Measurements from ENCODE around the gene FNBP1L.
"Not testable (repeated sequence)": the region's sequence is repeated elsewhere in the genome, so short reads cannot be mapped to it uniquely, and the experiment has no call there.

The FNBP1L gene

DNA sequence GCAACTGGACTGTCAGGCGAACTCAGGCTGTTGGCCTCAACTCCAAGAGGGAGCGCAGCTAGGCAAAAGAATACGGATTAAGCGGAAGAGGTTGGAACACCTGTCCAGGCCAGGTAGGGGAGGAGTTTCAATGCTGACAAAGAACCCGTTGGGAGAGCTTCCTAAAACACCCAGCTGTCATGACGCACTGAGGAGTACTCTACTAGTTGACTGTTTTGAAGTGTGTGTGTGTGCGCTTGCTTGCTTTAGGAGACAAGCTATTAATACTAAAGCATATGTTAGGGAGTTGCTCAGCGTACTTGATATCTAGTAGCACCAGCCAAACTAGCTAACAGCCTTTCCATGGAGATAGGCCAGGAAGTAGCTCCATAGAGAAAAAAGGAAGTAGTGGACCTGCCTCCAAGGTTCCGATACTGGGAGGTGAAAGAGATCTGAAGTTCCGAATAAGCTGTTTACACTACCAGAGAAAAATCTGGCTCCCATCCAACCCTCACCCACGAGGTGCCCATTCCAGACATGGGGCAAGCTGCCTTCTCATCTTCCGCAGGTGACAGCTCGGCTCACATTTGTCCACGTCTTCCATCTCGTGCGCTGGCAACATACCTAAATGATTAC, 974 bp upstream of the FNBP1L start:
- DNase-seq: no peak

DNA sequence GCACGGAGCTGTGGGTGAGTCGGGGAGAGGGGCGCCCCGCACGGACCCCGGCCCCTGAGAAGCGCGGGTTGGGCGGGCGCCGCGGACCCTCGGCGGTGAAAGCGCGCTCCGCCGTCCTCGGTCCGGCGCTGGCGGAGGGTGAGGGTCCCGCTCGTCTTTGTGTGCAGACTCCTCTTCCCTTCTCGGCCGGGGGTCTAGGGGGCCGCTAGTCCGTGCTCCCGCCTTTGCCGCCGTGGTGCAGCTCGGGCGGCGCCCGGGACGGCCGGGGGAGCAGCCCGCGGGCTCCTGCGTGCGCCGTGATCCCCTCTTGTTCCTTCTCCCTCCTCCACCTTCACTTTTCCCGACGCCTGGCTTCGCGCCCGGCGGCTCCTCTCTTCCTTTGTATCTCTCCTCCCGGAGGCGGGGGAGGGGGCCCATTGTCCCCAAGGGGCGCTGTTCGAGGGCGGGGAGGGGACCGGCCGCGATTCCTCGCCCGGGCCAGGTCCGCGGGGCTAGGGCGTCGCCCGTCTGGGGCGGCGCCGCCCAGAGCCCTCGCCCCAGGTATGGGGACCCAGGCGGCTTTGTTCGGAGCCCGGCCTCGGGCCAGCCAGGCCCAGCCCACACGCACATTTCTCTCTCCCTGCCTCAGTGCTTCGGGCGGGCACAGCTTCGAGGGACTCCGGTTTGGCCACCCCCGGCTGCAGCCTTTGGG, 519 bp downstream of the FNBP1L start:
- peak; percentile 63 for DNase-seq

DNA sequence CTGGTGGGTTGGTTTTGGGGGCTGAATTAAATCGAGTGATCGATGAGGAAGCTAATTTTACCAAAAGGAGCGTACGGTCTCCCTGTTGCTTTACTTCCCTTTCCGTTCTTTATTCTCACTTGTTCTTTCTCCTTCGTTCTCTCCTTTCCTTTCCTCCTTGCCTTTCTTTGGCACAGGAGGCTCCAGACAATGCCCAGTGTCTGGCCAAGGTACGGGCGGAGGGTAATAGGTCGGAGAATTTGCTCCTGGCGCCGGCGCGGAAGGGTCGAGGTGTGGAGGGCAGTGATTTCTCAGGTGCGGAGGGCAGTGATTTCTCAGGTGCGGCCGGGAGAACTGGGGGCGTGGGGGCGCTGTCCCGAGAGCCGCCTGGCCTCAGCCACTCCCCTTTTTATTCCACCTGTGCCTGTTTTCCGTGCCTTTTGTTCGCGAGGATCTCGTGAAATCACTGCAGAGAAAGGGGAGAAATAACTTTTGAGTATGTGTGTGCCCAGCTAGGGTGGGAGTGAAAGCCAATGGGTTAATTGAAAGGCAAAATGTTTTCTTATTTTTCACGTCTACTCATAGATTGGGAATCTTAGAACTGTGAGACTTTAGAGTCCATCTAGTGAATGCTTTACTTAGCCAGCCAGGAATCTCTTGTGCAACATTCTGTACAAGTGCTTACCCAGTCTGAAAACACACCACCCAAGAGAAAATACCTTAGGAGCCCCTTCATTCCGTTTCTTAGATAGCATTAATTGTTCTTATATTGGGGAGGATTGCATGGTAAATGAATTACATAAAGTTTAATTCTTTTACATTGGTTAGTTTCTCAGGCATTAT, 1.3 kb downstream of the FNBP1L start:
- no peak for DNase-seq

DNA sequence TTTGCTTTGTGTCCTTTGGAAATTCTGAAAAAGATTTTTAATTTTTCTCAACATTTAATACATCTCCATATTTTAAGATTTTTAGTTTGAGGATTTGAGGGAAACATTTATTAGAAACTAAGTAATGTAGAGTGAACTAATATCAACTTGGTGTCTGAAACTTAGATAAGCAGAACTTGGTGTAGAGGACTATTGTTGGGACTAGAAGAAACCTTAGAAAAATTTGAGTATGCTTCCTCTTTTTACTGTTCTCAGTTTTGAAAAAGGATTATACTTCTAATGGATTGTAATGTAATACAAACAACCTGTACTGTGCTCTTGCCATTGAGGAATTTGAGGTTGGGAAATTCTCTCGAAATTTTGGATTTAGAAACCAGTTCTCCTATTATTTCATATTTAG, 2.4 kb downstream of the FNBP1L start:
- DNase-seq: no peak

DNA sequence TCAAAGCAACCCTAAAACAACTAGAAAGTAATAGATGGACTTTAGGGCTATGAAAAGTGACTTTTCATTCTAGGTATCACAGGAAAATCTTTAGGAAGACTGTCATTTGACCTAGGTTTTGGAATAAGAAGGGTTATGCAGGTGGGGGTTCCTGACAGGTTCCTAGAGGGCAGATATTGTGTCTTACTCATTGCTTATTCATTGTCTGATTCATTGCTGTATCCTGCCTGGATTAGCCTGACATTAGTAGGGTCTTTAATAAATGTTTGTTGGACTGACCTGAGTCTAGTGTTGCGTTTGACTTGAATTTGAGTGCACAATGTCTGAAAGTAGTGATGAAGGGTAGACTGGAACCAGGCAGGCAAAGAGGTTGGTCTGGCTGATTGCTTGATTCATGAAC, 6.0 kb downstream of the FNBP1L start:
- DNase-seq: no peak

DNA sequence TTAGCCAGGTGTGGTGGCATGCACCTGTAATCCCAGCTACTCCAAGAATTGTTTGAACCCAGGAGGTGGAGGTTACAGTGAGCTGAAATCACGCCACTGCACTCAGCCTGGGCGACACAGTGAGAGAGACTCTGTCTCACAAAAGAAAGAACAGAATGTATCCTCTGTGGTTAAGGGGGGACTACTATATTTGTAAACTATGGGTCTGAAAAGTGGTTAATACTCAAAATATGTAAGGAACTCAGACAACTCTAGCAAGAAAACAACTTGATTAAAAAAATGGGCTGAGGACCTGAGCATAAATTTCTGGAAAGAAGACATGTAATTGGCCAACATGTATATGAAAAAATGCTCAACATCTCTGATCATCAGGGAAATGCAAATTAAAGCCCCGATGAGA, 11.2 kb downstream of the FNBP1L start:
- DNase-seq: no peak

DNA sequence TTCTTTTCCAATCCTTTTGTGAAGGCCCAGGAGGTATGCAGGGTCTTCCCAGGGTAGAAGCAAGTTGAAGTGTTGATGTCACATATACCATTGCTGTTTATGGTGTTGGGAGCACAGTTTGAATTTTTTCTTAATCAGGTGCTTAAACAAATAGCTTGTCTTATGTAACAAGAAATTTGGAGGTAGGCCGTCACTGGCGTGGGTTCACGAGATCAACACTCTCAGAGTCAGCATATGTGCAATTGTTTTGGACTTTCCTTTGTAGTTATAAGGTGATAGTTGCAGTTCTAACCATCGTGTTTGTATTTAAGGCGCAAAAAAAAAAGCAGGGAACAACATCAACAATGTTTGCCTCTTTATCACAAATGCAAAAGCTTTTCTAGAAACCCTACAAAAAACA, 13.3 kb downstream of the FNBP1L start:
- no peak for DNase-seq

DNA sequence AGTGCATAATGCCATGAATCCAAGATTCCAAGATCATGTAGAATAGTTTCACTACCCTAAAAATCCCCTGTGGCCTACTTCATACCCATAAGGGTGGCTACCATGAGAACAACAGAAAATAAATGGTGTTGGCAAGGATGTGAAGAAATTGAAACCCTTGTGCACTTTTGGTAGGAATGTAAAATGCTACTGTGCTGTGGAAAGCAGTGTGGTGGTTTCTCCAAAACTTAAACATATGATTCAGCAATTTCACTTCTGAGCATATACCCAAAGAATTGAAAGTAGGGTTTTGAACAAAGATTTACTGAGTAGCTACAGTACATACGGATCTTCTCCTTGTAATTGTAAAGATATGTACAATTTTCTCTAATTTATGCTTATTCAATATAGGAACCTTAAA, 16.0 kb downstream of the FNBP1L start:
- no peak for DNase-seq

DNA sequence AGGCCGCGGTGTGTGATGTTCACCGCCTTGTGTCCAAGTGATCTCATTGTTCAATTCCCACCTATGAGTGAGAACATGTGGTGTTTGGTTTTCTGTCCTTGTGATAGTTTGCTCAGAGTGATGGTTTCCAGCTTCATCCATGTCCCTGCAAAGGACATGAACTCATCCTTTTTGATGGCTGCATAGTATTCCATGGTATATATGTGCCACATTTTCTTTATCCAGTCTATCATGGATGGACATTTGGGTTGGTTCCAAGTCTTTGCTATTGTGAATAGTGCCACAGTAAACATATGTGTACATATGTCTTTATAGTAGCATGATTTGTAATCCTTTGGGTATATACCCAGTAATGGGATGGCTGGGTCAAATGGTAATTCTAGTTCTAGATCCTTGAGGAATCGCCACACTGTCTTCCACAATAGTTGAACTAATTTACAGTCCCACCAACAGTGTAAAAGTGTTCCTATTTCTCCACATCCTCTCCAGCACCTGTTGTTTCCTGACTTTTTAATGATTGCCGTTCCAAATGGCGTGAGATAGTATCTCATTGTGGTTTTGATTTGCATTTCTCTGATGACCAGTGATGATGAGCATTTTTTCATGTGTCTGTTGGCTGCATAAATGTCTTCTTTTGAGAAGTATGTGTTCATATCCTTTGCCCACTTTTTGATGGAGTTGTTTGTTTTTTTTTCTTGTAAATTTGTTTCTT, 17.6 kb downstream of the FNBP1L start:
- not testable (repeated sequence) for DNase-seq

DNA sequence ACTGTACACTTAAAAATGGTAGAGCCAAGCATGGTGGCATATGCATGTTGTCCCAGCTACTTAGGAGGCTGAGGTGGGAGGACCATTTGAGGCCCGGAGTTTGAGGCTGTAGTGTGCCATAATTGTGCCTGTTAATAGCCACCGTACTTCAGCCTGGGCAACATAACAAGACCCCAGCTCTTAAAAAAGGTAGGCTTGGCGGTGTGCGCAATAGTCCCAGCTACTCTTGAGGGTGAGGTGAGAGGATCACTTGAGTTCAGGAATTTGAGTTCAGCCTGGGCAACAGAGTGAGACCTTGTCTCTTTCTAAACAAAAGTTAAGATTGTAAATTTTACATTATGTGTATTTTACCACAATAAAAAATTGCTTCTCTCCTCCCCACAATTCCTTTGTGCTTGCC, 19.7 kb downstream of the FNBP1L start:
- DNase-seq: no peak

DNA sequence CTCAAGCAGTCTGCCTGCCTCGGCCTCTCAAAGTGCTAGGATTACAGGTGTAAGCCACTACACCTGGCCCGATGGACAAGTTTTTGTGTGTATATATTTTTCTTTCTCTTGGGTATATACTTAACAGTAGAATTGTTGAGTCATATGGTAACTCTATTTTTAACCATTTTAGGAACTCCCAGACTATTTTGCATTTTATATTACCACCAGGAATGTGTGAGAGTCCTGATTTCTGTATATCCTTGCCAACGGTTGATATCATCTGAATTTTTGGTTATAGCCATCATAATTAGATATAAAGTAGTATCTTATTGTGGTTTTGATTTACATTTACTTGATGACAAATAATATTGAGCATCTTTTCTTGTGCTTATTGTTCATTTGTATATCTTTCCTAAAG, 20.7 kb downstream of the FNBP1L start:
- no peak for DNase-seq

DNA sequence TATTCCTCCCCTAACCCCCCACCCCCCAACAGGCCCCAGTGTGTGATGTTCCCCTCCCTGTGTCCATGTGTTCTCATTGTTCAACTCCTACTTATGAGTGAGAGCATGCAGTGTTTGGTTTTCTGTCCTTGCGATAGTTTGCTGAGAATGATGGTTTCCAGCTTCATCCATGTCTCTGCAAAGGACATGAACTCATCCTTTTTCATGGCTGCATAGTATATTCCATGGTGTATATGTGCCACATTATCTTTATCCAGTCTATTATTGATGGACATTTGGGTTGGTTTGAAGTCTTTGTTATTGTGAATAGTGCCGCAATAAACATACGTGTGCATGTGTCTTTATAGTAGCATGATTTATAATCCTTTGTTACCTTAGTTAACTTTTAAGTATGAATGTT, 21.3 kb downstream of the FNBP1L start:
- DNase-seq: not testable (repeated sequence)

DNA sequence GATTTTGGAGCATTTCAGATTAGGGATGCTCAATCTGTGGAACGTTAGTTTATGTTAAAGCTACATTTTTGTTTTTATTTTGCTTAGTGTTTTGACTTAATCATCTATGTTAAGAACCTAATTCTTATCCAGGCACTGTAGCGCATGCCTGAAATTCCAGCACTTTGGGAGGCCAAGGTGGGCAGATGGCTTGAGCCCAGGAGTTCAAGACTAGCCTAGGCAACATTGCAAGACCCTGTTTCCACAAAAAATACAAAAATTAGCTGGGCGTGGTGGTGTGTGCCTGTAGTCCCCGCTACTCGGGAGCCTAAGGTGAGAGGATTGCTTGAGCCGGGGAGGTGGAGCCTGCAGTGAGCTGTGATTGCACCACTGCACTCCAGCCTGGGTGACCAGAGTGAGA, 23.4 kb downstream of the FNBP1L start:
- DNase-seq: no peak

DNA sequence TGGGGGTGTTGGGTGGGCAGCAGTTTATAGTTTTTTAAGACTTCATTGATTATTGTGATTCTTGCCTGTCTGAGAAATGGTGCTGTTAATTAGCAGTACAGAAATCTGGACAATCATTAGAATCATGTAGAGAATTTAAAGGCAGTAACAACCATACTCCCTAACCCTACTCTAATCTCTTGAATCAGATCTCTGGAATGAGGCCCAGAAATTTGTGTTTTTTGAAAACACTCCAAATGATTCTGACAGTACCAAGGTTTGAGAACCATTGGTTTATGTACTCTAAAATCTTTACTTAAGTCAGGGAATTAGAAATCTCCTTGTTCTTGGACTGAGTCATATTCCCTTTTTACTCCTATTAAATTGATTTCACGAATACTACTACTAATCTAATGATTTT, 24.0 kb downstream of the FNBP1L start:
- no peak for DNase-seq

DNA sequence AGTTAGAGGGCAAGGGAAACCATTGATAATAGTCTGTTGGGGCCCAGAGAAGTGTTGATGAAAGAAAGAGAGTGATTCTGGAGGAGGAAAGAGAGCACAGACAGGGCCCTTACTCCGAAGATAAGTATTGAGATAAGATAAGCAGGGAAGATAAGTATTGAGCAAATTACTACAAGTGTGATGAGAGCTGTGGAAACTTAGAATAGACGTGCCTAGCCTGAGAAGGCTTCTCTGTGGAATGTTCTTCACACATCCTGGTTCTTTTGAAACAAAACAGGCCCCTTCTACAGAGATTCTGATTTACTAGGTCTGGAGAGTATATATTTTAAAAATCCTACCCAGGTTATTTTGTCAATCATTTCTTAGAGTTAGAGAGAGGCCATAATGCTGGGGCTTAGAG, 26.4 kb downstream of the FNBP1L start:
- no peak for DNase-seq

DNA sequence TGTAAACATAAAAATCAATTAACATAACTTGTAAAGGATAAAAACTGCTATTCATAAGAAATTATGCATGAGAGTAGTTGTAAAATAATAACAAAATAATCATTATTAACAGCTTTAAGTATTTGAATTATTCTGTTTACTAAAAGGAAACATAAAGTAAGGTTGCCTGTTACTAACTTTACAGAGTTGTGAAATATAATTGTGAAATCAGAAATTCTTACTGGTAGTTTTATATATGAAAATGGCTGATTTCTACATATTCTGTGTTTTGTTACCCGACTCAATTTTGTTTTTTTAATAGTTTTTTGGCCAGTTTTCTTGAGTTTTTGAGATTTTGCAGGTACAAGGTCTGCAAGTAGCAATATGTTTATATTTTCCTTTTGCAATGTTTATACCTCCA, 27.8 kb downstream of the FNBP1L start:
- no peak for DNase-seq

DNA sequence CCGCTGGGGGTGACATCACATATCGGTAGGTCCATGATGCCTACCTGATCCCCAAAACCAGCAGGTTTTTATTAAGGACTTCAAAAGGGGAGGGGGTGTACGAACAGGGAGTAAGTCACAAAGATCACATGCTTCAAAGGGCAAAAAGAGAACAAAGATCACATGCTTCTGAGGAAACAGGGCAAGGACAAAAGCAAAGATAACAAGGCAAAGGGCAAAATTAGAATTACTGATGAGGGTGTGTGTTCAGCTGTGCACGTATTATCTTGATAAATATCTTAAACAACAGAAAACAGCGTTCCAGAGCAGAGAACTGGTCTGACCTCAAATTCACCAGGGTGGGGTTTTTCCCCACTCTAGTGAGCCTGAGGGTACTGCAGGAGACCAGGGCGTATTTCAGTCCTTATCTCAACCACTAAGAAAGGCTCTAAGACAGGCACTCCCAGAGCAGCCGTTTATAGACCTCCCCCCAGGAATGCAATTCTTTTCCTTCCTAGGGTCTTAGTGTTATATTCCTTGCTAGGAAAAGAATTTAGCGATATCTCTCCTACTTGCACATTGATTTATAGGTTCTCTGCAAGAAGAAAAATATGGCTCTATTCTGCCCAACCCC, 31.3 kb downstream of the FNBP1L start:
- DNase-seq: not testable (repeated sequence)

DNA sequence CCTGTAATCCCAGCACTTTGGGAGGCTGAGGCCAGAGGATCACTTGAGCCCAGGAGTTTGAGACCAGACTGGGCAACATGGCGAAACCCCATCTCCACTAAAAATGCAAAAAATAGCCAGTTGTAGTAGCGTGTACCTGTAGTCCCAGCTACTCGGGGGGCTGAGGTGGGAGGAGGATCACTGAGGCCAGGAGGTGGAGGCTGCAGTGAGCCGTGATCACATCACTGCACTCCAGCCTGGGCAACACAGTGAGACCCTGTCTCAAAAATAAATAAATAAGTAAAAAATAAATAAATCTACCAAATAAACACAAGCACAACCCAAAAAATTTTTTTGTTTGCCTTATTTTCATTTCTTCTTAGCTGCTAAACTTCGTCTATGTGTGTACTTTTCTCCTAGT, 34.0 kb downstream of the FNBP1L start:
- not testable (repeated sequence) for DNase-seq

DNA sequence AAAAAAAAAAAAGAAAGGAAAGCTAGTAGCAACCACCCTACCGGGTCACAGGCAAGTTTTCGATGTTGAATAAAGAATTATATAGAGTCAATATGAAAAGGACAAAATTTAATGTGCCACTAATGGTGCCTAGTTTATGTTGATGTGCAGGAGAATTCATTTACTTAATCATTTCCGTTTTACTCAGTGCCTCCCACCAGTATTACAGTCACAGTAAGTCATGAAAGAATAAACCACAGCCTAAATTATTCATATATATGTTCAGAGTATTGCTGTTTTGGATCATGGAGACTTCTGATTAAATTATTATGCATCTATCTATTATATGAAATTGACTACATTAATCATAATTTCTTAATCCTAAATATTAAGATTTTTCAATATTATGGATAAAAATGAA, 35.3 kb downstream of the FNBP1L start:
- DNase-seq: no peak

DNA sequence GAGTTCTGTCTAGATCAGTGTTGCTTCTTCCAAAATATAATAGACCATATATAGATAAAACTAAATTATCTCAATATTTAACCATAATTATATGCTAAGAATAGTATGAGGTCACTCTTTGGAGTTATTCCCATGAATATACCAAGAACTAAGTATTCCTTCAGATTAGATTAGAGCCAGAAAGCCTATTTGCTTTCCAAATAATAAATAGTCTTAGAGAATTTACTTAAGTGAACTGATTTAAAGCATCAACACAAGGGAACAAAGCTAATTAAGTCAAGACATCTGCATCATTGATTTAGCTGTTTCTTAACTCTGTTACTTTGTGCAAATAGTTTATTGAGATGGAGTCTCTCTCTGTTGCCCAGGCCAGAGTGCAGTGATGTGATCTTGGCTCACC, 35.7 kb downstream of the FNBP1L start:
- no peak for DNase-seq

DNA sequence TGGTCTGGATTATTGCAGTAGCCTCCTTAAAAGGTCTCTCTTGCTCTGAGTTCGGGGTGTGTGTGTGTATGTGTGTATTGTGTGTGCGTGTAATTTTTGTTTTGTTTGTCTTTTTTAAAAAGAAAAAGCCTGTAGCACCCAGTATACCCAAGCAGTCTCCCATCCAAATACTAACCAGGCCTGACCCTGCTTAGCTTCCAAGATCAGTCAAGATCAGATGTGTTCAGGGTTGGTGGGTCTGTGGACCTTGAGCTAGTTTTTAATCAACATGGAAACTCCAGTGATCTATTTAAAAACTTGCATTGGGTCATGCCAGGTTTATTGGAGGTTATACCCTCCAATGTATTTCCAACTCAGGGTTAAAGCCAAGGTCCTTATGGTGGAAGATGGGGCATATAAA, 40.3 kb downstream of the FNBP1L start:
- DNase-seq: no peak

DNA sequence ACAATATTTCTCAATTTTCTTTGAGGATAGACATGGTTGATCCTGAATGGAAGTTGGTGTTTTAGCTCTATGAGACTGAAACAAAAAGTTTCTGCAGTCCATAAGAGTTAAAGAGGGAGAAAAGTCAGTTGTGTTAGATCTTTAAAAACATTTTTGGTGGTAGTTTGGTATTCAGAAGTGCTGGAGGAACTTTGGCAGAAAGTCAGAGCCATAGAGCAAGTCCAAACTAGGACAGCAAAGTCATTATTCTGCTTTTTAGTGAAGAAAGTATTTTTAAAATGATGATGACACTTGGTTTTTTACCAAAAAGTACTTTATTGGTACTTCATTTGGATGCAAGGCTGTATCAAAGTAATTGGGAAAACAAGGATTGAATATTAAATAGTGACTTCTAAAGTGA, 41.8 kb downstream of the FNBP1L start:
- DNase-seq: no peak

DNA sequence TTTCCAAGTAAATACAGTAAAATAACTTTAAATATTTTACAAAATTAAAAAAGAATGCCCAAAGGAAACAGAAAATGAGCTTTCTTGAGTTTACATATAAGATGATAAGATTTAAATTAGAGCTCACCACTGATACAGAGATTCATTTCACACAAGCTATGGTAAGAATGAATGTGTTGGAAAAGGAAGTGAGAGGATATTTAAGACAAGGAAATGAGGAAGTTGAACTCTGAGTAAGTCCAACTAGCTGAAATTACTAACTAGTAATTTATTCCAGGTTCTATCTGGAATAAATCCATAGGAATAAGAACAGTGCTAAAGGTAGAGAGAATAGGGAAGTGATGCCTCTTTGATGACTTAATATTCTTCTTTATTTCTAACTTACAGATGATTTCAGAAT, 42.4 kb downstream of the FNBP1L start:
- no peak for DNase-seq

Data from left hindlimb (tissue), 1 donor.